SKM-1 (cell line): ENCODE data around the gene PGP.
"Not testable (repeated sequence)": the region's sequence is repeated elsewhere in the genome, so short reads cannot be mapped to it uniquely, and the experiment has no call there.

ENCODE experiments used
- DNase-seq: peaks from one replicate; lab custom pipeline; 2025; ENCODE audit not compliant: unreplicated experiment; lab: John Stamatoyannopoulos, UW

Gene PGP

DNA sequence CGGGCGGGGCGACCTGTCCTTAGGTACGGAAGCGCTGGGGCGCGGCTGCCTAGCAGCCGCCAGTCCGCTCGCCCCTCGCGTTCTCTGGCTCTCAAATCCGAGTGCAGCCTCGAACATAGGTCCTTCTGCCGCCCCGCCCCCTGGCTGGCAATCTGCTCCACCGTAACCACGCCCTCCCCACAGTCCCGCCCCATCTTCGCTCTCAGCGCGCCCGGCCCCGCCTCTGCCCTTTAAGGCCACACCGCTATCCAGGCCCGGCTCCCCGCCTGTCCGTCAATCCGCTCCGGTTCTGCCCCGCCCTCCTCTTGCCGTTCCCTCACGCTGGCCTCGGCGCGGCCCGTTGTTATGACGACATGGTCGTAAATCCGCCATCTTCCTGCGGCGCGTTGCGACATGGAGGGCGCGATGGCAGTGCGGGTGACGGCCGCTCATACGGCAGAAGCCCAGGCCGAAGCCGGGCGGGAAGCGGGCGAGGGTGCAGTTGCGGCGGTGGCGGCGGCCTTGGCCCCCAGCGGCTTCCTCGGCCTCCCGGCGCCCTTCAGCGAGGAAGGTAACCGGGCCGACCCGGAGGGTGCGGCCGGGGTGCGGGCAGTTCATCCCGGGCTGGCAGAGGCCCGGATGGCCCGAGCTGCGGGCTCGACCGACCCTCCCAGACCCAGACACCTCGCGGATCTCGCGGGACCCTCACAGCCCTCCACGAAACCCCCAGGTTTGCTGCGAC, 8.7 kb upstream of the PGP start, which contains the start of gene E4F1:
Gene E4F1, plus strand, starts transcription at position 371 of the 721 bp plus-strand sequence. Its CDS starts 23 bp downstream, at position 394.
- peak; percentile 99 for DNase-seq

DNA sequence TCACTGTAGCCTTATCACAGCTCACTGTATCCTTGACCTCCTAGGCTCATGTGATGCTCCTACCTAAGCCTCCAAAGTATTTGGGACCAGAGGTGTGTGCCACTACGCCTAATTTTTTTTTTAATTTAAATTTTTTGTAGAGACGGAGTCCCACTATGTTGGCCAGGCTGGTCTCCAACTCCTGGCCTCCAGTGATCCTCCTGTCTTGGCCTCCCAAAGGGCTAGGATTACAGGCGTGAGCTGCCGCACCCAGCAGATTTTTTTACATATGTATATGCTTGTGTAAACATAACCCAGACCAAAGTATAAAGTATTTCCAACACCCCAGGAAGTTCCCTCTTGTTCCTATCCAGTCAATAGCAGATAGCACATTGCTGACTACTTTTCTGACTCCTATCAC, 1.7 kb upstream of the PGP start:
- no peak for DNase-seq

DNA sequence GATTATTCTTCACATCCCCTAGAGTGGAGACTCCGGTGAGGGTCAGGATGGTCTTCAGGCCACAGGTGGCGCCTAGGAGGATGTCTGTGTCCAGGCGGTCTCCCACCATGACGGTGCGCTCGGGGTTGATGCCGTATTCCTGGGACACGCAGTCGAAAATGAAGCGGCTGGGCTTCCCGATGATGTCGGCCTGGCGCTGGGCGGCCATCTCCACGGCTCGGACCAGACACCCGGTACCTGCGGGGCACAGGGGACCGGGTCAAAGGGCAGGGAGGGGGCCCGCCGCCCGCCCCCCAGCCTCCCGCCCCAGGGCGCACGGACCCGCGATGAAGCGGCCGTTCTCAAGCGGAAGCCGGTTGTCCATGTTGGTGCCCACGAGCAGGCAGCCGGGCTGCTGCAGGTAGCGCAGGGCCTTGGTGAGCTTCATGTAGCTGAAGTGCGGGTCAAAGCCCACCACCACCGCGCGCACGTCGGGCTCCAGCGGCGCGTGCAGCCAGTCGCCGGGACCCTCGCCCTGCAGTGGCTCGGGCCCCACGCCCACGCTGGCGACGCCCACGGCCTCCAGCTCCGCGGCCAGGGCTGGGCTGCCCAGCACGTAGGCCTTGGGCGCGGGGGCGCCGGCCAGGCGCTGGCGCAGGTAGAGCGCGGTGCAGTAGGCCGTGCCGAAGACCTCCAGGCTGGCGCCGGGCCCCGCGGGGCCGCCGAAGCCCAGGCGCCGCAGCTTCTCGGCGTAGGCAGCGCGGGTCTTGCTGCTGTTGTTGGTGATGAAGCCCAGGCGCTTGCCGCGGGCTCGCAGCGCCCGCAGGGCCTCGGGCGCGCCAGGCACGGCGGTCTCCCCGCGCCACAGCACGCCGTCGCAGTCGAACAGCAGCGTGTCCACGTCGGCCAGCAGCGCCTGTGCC, 572 bp downstream of the PGP start:
- no peak for DNase-seq

GRCh38 chr16:2212362-2213324, 2.0 kb downstream of the PGP start:
- no peak for DNase-seq

GRCh38 chr16:2211923-2212347, 2.7 kb downstream of the PGP start:
- DNase-seq = no peak

DNA sequence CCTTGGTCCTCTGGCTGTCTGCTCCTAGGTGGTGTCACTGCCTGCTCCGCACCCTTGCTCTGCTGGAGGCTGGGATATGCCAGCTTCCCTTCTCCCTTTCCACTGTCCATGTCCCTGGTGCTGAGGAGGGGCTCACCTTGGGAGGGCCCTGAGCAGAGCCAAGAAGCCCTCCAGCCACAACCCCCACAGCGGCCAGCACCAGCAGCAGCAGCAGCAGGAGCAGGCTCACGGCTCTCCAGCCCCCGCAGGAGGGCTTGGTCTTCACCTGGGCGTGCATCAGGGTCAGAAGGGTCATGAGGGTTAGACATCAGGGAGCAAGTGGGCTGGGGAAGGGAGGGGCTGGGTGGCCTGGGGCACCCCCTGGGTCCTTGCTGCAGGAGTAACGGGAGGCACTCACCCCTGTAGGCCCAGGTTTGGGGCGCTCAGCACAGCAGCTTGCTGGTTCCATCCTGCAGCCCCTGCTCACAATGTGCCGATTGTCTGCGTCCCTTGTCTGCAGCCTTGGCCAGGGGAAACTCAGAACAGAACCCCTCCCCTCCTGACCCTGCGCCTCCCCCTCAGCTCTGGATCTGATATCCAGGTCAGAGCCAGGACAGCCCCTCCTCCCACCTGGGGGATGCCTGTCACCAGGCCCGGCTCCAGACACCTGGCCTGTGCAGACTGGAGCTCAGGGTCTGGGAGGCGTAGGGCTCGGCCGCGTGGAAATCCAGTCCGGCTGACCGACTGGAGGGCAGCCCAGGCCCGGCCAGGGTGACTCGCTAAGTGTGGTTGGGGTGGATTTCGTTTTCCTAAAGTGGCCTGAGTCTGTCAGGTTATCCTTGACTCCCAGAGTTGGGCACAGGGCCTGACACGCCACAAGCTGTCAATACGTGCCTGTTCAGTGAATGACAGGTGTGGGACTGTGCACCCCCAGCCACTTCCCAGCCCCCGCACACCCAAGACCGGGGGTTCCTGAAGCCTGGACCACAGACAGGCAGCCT, 4.0 kb downstream of the PGP start, which contains the start of gene BRICD5:
Gene BRICD5, minus strand, starts transcription at position 478 of the 980 bp plus-strand sequence. Its CDS starts 30 bp downstream, at position 448.
- DNase-seq = no peak

DNA sequence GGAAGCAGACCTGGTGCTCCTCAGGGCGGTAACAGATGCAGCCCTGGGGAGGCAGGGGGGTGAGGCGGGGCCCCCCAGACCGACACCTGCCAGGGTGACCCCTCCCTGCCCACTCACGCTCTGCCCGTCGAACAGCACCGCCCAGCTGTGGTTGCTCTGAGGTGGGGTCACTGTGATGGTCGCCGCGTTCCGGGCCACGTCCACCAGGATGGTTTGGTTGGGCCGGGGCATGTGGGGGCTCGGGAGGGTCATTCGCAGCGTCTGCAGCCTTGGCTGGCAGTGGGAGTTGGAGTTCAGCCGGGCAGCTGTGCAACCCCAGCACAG, 4.7 kb downstream of the PGP start:
- no peak for DNase-seq

DNA sequence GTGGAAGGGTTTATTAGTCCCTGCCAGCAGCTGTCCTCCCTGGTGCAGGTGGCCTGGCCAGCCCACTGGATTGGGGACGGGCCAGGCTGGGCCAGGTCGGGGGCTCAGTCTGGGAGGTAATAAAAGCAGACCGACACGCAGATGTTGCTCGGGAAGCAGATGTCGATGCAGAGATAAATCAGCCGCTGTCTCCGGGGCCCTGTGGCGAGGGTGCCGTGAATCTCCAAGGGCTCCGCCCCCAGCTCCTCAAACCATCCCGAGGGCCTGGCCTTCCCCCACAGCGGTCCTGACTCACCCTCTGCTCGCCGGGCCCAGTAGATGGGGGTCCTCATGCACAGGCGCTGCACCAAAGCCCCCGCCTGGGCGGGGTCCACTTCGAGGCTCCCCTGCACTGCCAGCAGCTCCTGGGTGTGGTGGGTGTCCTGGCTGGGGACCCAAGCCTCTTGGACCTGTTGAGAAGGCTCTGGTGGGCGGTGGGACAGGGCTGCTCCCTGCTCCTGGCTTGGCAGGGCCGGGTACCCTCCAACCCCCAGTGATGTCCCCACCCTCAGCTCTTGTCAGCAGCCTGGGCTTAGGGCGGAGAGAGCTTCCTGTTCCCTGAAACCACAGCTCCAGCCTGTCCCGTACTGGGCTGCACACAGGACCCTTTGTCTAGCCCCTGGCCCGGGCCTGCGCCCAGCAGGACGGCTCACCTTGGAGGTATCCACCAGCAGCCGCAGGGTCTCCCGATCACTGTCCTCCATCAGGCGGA, 5.2 kb downstream of the PGP start:
- no peak for DNase-seq

DNA sequence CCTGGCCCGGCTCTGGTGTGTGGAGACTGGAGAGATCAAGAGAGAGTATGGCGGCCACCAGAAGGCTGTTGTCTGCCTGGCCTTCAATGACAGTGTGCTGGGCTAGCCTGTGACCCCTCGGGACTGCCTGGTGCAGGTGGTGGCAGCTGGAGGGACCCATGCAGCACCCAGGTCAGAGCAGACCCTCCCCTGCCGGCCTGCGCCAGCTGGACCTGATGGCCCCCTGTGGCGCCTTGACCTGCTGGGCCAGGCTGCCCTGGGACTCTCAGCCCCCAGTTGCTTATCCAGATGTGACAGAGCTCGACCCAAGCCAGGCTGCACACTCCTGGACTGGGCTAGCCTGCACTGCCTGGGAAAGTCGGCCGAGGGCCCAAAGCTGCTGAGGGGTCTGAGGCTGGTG, 5.9 kb downstream of the PGP start:
- no peak for DNase-seq

GRCh38 chr16:2208308-2208707, 6.3 kb downstream of the PGP start:
- no peak for DNase-seq

GRCh38 chr16:2207872-2208271, 6.8 kb downstream of the PGP start:
- DNase-seq = no peak

DNA sequence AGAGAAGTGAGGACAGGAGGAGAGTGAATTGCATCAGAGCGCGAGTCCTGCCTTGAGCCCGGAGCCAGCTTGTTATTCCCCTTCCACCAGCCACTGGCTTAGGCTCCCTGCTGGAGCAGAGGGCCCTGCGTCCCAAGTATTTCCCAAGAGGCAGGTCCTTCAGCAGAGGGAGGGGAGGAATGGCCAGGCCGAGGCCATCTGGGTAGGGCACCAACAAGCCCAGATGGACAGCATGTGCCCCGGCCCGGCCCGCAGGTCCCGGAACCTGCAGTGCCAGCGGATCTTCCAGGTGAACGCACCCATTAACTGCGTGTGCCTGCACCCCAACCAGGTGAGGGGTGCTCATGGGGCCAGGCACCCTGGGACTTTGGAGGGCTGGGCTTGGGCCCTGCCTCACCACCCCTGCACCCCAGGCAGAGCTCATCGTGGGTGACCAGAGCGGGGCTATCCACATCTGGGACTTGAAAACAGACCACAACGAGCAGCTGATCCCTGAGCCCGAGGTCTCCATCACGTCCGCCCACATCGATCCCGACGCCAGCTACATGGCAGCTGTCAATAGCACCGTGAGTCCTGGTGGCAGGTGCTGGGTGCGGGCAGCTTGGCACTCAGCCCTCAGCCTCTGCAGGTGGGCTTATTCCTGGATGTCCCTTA, 7.7 kb downstream of the PGP start:
- DNase-seq = no peak

DNA sequence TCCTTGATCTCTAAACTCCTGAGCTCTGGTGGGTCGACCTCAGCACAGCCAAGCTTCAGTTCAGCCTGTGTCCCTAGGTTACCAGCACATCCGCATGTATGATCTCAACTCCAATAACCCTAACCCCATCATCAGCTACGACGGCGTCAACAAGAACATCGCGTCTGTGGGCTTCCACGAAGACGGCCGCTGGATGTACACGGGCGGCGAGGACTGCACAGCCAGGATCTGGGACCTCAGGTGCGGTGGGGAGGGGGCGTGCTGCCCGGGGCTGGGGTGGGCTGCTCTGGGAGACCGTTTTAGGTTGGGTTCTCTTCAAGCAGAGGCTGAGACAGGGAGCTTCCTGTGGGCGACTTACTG, 8.2 kb downstream of the PGP start:
- DNase-seq = no peak

DNA sequence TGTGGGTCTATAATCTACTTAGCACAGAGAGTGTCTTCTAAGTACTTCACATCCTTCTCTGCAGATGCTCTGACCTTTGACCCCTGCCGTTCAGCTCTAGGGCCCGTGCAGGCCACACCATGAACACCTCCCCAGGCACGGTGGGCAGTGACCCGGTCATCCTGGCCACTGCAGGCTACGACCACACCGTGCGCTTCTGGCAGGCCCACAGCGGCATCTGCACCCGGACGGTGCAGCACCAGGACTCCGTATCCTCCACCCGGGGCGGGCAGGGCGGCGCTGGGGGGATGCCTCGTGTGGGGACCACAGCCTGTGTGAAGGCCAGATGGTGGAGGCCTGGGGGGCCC, 8.7 kb downstream of the PGP start:
- DNase-seq = no peak

- peak; percentile 64 for DNase-seq
These were observed 9.3 kb downstream of the PGP start, which contains the start of gene MLST8 for GRCh38 chr16:2205104-2205966. Gene MLST8 (plus strand): TSS chr16:2205454. CDS start chr16:2206086, 632 bp downstream.

DNA sequence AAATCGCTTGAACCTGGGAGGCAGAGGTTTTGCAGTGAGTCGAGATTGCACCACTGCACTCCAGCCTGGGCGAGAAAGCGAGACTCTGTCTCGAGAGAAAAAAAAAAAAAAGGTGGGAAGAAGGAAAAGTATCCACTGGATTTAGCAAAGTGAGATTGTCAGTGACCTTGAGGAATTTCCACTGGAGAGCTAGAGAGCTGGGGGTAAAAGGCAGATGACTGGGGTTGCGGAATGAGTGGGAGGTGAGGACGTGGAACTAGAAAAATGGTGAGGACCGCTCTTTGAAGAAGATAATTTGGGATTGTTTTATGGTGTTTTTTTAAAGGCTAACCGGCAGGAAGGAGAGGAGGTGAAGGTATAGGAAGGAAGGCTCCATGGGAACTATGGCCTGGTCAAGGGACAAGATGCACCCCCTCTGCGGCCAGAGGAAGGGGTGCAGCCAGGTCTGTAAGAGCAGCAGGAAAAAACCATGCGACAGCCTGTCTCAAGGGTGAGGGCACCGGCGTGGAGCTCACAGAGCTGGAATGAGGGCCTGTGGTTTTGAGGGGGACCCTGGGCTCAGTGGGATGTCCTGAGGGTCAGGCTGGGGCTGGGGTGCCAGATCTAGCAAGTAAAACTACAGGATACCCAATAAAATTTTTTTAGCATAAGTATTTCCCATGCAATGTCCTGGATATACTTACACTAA, 10.1 kb downstream of the PGP start:
- DNase-seq = no peak

GRCh38 chr16:2203119-2203688, 11.4 kb downstream of the PGP start:
- DNase-seq = not testable (repeated sequence)
